DOHH2 (cell line): ENCODE results near the gene SNX11.
A peak's percentile ranks its signal among the peaks of the same experiment; 100 is the strongest.

Experiments
- H3F3A ChIP-seq: fragments of 200-600 bp; sonication (generic), shearing (Covaris generic); 2 replicates; pipeline ENCODE4 v1.6.0; 2016; ENCODE audit warnings: antibody characterized with exemption, mild to moderate bottlenecking; ENCODE audit not compliant: control insufficient read depth, insufficient read depth
- H3K27ac ChIP-seq: fragments of 200-600 bp; sonication (generic); 2 replicates; pipeline ENCODE4 v1.5.1; 2014; ENCODE audit warnings: low read depth, mild to moderate bottlenecking, low read length, moderate library complexity
- H3K27me3 ChIP-seq: fragments of 200-600 bp; sonication (generic); 2 replicates; pipeline ENCODE4 v1.6.1; 2014; ENCODE audit warnings: mild to moderate bottlenecking, low read length, mixed read lengths; ENCODE audit not compliant: control insufficient read depth
- H3K36me3 ChIP-seq: fragments of 200-600 bp; sonication (generic); 2 replicates; pipeline ENCODE4 v1.6.1; 2014; ENCODE audit warnings: mild to moderate bottlenecking, low read length, moderate library complexity, mixed read lengths; ENCODE audit not compliant: control insufficient read depth
- H3K4me1 ChIP-seq: fragments of 200-600 bp; sonication (generic); 2 replicates; pipeline ENCODE4 v1.6.1; 2014; ENCODE audit warnings: mild to moderate bottlenecking, low read length, mixed read lengths; ENCODE audit not compliant: control insufficient read depth
- H3K4me2 ChIP-seq: fragments of 200-600 bp; sonication (generic); 2 replicates; pipeline ENCODE4 v1.6.0; 2014; ENCODE audit warnings: mild to moderate bottlenecking, low read length, moderate library complexity
- H3K4me3 ChIP-seq: fragments of 200-600 bp; sonication (generic); 2 replicates; pipeline ENCODE4 v1.5.1; 2014; ENCODE audit warnings: mild to moderate bottlenecking, low read length, mixed read lengths
- H3K79me2 ChIP-seq: fragments of 200-600 bp; sonication (generic); 2 replicates; pipeline ENCODE4 v1.6.1; 2014; ENCODE audit warnings: mild to moderate bottlenecking, low read length, mixed read lengths; ENCODE audit not compliant: control insufficient read depth
- H3K9me2 ChIP-seq: fragments of 200-600 bp; sonication (generic); replicated peaks from 2 replicates; pipeline ENCODE4 v1.6.1; 2014; ENCODE audit warnings: mild to moderate bottlenecking, low read length, mixed read lengths; ENCODE audit not compliant: control insufficient read depth
- H3K9me3 ChIP-seq: fragments of 200-600 bp; sonication (generic); 2 replicates; pipeline ENCODE4 v1.6.1; 2014; ENCODE audit warnings: antibody characterized with exemption, low read length, mixed read lengths; ENCODE audit not compliant: control insufficient read depth, insufficient read depth
- H4K20me1 ChIP-seq: fragments of 200-600 bp; sonication (generic); 2 replicates; pipeline ENCODE4 v1.6.0; 2014; ENCODE audit warnings: low read depth, mild to moderate bottlenecking, antibody characterized with exemption, low read length, moderate library complexity; ENCODE audit not compliant: control insufficient read depth, insufficient read depth
- EZH2phosphoT487 ChIP-seq: fragments of 200-600 bp; sonication (generic); IDR thresholded peaks from 2 replicates; pipeline ENCODE4 v1.6.1; 2017; ENCODE audit warnings: borderline replicate concordance, mild to moderate bottlenecking, antibody characterized with exemption, low read length, moderate library complexity, mixed read lengths
- TF ChIP-seq, protein P1 (sequence below): fragments of 200-600 bp; sonication (generic); IDR thresholded peaks from one replicate; pipeline ENCODE4 v1.5.1; 2014; ENCODE audit warnings: antibody characterized with exemption, mild to moderate bottlenecking, low read depth, low read length; ENCODE audit not compliant: poor library complexity, severe bottlenecking

The SNX11 gene

DNA sequence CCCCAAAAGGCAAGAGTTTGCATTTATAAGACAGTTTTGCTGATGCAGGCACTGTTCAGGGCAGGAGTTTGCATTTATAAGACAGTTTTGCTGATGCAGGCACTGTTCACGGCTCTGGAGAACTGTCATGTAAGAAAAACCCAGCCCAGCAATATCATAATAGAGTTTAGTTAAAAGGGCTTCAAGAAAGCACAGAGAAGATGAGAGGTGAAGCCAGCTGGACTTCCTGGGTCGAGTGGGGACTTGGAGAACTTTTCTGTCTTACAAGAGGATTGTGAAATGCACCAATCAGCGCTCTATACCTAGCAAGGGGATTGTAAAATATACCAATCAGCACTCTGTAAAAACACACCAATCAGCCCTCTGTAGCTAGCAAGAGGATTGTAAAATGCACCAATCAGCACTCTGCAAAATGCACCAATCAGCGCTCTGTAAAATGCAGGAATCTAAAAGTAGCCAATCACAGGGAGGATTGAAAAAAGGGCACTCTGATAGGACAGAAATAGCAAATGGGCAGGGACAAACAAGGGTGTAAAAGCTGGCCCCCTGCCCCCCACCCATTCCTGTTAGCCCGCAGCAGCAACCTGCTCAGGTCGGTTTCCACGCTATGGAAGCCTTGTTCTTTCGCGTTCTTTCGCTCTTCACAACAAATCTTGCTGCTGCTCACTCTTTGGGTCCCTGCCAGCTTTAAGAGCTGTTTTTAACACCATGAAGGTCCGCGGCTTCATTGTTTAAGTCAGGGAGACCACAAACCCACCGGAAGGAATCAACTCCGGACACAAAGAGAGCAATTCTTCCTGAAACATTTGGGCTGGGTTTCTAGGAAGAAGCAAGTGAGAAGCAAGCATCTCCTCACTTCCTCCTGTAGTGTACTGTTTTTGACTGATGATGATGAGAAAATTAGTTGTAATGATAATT is 4.5 kb upstream of the SNX11 start:
- Histone ChIP-seq H3K4me3 (no peak overlapping the region), H3K4me2 (no peak overlapping the region), H3K9me2 (no peaks in the 10 kb centered on the region), H3K79me2 (peaks cover 35% of the 10 kb centered on the region), H3K27ac (no peak overlapping the region), H3K36me3 (no peaks in the 10 kb centered on the region), H3F3A (peaks cover 15% of the 10 kb centered on the region), H3K27me3 (no peaks in the 10 kb centered on the region), H4K20me1 (peaks cover 10% of the 10 kb centered on the region; the same call in 1 of the 2 replicates), H3K9me3 (peaks cover 9% of the 10 kb centered on the region), H3K4me1 (peaks cover 40% of the 10 kb centered on the region)
- no peak for TF ChIP-seq EZH2phosphoT487
- TF ChIP-seq, protein P1, sequence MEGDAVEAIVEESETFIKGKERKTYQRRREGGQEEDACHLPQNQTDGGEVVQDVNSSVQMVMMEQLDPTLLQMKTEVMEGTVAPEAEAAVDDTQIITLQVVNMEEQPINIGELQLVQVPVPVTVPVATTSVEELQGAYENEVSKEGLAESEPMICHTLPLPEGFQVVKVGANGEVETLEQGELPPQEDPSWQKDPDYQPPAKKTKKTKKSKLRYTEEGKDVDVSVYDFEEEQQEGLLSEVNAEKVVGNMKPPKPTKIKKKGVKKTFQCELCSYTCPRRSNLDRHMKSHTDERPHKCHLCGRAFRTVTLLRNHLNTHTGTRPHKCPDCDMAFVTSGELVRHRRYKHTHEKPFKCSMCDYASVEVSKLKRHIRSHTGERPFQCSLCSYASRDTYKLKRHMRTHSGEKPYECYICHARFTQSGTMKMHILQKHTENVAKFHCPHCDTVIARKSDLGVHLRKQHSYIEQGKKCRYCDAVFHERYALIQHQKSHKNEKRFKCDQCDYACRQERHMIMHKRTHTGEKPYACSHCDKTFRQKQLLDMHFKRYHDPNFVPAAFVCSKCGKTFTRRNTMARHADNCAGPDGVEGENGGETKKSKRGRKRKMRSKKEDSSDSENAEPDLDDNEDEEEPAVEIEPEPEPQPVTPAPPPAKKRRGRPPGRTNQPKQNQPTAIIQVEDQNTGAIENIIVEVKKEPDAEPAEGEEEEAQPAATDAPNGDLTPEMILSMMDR: no peak

DNA sequence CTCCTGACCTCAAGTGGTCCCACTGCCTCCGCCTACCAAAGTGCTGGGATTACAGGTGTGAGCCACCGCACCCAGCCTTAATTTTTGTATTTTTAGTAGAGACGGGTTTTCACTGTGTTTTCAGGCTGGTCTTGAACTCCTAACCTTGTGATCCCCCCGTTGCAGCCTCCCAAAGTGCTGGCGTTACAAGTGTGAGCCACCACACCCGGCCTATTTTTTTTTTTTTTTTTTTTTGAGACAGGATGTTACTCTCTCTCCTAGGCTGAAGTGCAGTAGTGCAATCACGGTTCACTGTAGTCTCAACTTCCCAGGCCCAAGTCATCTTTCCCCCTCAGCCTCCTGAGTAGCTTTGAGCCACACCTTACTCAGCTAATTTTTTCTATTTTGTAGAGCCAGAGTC is 3.1 kb upstream of the SNX11 start:
- peaks cover 35% of the 10 kb centered on the region for H3K79me2 ChIP-seq
- H3K36me3 ChIP-seq: no peaks in the 10 kb centered on the region
- no peak overlapping the region for H3K4me3 ChIP-seq
- peaks cover 7% of the 10 kb centered on the region; the same call in 1 of the 2 replicates for H4K20me1 ChIP-seq
- H3K4me1 ChIP-seq: peaks cover 38% of the 10 kb centered on the region
- no peak overlapping the region for H3K27ac ChIP-seq
- TF ChIP-seq, protein P1: no peak
- TF ChIP-seq EZH2phosphoT487: no peak
- H3K27me3 ChIP-seq: no peaks in the 10 kb centered on the region
- H3K9me2 ChIP-seq: no peaks in the 10 kb centered on the region
- H3K9me3 ChIP-seq: peaks cover 9% of the 10 kb centered on the region
- H3F3A ChIP-seq: peaks cover 15% of the 10 kb centered on the region
- no peak overlapping the region for H3K4me2 ChIP-seq

DNA sequence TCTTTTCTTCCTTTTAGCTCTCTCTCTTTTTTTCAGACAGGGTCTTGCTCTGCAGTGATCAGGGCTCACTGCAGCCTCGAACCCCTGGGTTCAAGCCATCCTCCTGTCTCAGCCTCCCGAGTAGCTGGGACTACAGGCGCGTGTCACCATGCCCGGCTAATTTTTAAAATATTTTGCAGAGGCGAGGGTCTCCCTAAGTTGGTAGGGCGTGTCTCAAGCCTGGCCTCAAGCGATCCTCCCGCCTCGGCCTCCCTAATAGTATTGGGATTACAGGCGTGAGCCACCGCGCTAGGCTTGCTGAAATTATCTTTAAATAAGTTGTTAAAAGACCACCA is 797 bp upstream of the SNX11 start:
- Histone ChIP-seq H3K27me3 (no peaks in the 10 kb centered on the region), H3K4me2 (peak overlapping the region; percentile 87), H3K9me2 (no peaks in the 10 kb centered on the region), H3K4me3 (peak overlapping the region; percentile 88), H3K27ac (peak overlapping the region; percentile 58; the same call in 1 of the 2 replicates), H3K9me3 (peaks cover 9% of the 10 kb centered on the region), H3K79me2 (peaks cover 37% of the 10 kb centered on the region), H3F3A (peaks cover 12% of the 10 kb centered on the region), H3K4me1 (peaks cover 44% of the 10 kb centered on the region), H4K20me1 (no peaks in the 10 kb centered on the region), H3K36me3 (no peaks in the 10 kb centered on the region)
- TF ChIP-seq, protein P1: no peak
- TF ChIP-seq EZH2phosphoT487: no peak
